ENCODE results near the gene CC2D2A. TPM values are rescaled to one million over a fixed set of nuclear protein-coding genes. Genes with fewer than 3 reads are reported as not detected.
A peak's percentile ranks its signal among the peaks of the same experiment; 100 is the strongest.

CC2D2A gene
- total and polyA plus RNA-seq, 8 donors, result 1.9 to 7.7 (median 3.9) TPM

GRCh38 chr4:15575966-15576365 lies 106.3 kb downstream of the CC2D2A start:
- Histone ChIP-seq H3K4me3 (no peak overlapping the region), H3K27ac (no peak overlapping the region), H3K36me3 (no peaks in the 10 kb centered on the region), H3K9me3 (no peaks in the 10 kb centered on the region), H3K4me1 (no peaks in the 10 kb centered on the region), H3K27me3 (no peaks in the 10 kb centered on the region)
- WGBS, 2 donors, result 61 to 72% methylated on average over 2 of the region's 2 CpGs
- no peak for DNase-seq
- no peak for ATAC-seq
- intact Hi-C loops (cut with DNase I), result no loop called here
- no peak for FAIRE-seq
- TF ChIP-seq CTCF (IDR thresholded peaks at IDR 0.05), result no peak

GRCh38 chr4:15577508-15577907 lies 107.8 kb downstream of the CC2D2A start:
- ATAC-seq, result no peak
- TF ChIP-seq CTCF (IDR thresholded peaks at IDR 0.05), result no peak
- DNase-seq, result no peak
- Histone ChIP-seq H3K4me1 (no peaks in the 10 kb centered on the region), H3K27me3 (no peaks in the 10 kb centered on the region), H3K9me3 (no peaks in the 10 kb centered on the region), H3K27ac (no peak overlapping the region), H3K4me3 (no peak overlapping the region), H3K36me3 (no peaks in the 10 kb centered on the region)
- intact Hi-C loops (cut with DNase I), result no loop called here
- no peak for FAIRE-seq

- no peak overlapping the region for H3K4me3 ChIP-seq
- no peaks in the 10 kb centered on the region for H3K4me1 ChIP-seq
- H3K27ac ChIP-seq, result no peak overlapping the region
- intact Hi-C loops (cut with DNase I), result no loop called here
- H3K27me3 ChIP-seq, result no peaks in the 10 kb centered on the region
- FAIRE-seq (no peak), DNase-seq (no peak), ATAC-seq (no peak)
- H3K9me3 ChIP-seq, result no peaks in the 10 kb centered on the region
- no peak for TF ChIP-seq CTCF (IDR thresholded peaks at IDR 0.05)
- no peaks in the 10 kb centered on the region for H3K36me3 ChIP-seq
- WGBS, 2 donors, result 95 to 98% methylated on average over 1 of the region's 1 CpG
Observed at GRCh38 chr4:15584785-15585184, 115.1 kb downstream of the CC2D2A start.

- WGBS, 2 donors, result 95 to 100% methylated on average over 2 of the region's 2 CpGs
- no peak overlapping the region for H3K4me3 ChIP-seq
- no peaks in the 10 kb centered on the region for H3K36me3 ChIP-seq
- intact Hi-C loops (cut with DNase I), result no loop called here
- no peaks in the 10 kb centered on the region for H3K4me1 ChIP-seq
- H3K27ac ChIP-seq, result no peak overlapping the region
- no peak for FAIRE-seq
- no peak for TF ChIP-seq CTCF (IDR thresholded peaks at IDR 0.05)
- no peak for DNase-seq
- H3K9me3 ChIP-seq, result no peaks in the 10 kb centered on the region
- ATAC-seq, result no peak
- H3K27me3 ChIP-seq, result no peaks in the 10 kb centered on the region
Observed at GRCh38 chr4:15585331-15585730, 115.6 kb downstream of the CC2D2A start.

GRCh38 chr4:15586066-15586465 lies 116.4 kb downstream of the CC2D2A start:
- TF ChIP-seq CTCF (IDR thresholded peaks at IDR 0.05), result no peak
- intact Hi-C loops (cut with DNase I), result no loop called here
- Histone ChIP-seq H3K4me3 (no peak overlapping the region), H3K27me3 (no peaks in the 10 kb centered on the region), H3K36me3 (no peaks in the 10 kb centered on the region), H3K9me3 (no peaks in the 10 kb centered on the region), H3K27ac (no peak overlapping the region), H3K4me1 (no peaks in the 10 kb centered on the region)
- DNase-seq, result no peak
- peak; percentile 13 for FAIRE-seq
- no peak for ATAC-seq
- 93 to 97% methylated on average over 1 of the region's 1 CpG for WGBS, 2 donors

Data from pancreas (tissue), 10 donors.